B cell (primary cell): ENCODE measurements around the gene UBE2M. TPM values are rescaled to one million over a fixed set of nuclear protein-coding genes. Genes with fewer than 3 reads are reported as not detected.

Experiments
- ATAC-seq: fragments of 200-7000 bp; cut with Tn5 transposase; one replicate; pipeline ENCODE4 v1.10.0; 2021; ENCODE audit warnings: low read depth, mild to moderate bottlenecking, moderate number of reproducible peaks, moderate library complexity
- CTCF ChIA-PET: fragments of 350-600 bp; sonication (Branson Sonifier 250); formaldehyde crosslinking; loops from one replicate; lab custom pipeline; 2021; ENCODE audit warnings: antibody characterized with exemption, inconsistent platforms; lab: Charles Lee
- POLR2A ChIA-PET: fragments of 350-600 bp; sonication (Branson Sonifier 250); formaldehyde crosslinking; loops from one replicate; lab custom pipeline; 2021; ENCODE audit warnings: antibody characterized with exemption; lab: Charles Lee
- DNase-seq: peaks from one replicate; pipeline ENCODE4 v3.0.0; 2013
- H2AFZ ChIP-seq: 2 replicates; pipeline ENCODE4 v1.6.1; 2012; ENCODE audit warnings: mild to moderate bottlenecking, low read depth, low read length; ENCODE audit not compliant: insufficient read depth, poor library complexity, severe bottlenecking
- H3K27ac ChIP-seq, 2 donors: 1 replicate in 1 of 2; 2 replicates in 1 of 2; pipeline ENCODE4 v1.5.1; 2012 to 2013; ENCODE audit warnings: low read length in 2 of 2, mild to moderate bottlenecking in 2 of 2, moderate library complexity in 1 of 2
- H3K27me3 ChIP-seq, 4 experiments: fragments of 200-600 bp in 1 of 4; sonication (generic) in 1 of 4; replicated peaks in 1 of 4; 1 replicate in 2 of 4; 2 replicates in 2 of 4; pipeline versions ENCODE4 v1.6.1 to v1.7.0; 2013 to 2016; ENCODE audit warnings: low read length in 3 of 4, mild to moderate bottlenecking in 2 of 4, mixed read lengths in 1 of 4, moderate library complexity in 1 of 4; ENCODE audit not compliant: insufficient read depth in 4 of 4, control insufficient read depth in 3 of 4; ENCODE audit errors: control extremely low read depth in 1 of 4
- H3K36me3 ChIP-seq, 2 experiments: replicated peaks in 1 of 2; 1 replicate in 1 of 2; 2 replicates in 1 of 2; pipeline versions ENCODE4 v1.6.1 to v1.7.1; 2013; ENCODE audit warnings: low read length in 1 of 2; ENCODE audit not compliant: insufficient read depth in 2 of 2, control insufficient read depth in 1 of 2; ENCODE audit errors: control extremely low read depth in 1 of 2, extremely low read depth in 1 of 2
- H3K4me1 ChIP-seq, 2 donors: fragments of 200-600 bp in 1 of 2; sonication (generic) in 1 of 2; 1 replicate in 1 of 2; 2 replicates in 1 of 2; pipeline versions ENCODE4 v1.5.1 to v1.6.1; 2013 to 2017; ENCODE audit warnings: low read length in 2 of 2; ENCODE audit not compliant: control insufficient read depth in 2 of 2, insufficient read depth in 2 of 2
- H3K4me2 ChIP-seq: replicated peaks from 2 replicates; pipeline ENCODE3; 2012; ENCODE audit warnings: mild to moderate bottlenecking, low read depth, low read length; ENCODE audit not compliant: poor library complexity, severe bottlenecking
- H3K4me3 ChIP-seq, 5 experiments: fragments of 200-600 bp in 1 of 5; sonication (generic) in 1 of 5; 1 replicate in 3 of 5; 2 replicates in 2 of 5; pipeline versions ENCODE4 v1.5.1 to v1.7.0; 2011 to 2016; ENCODE audit warnings: low read length in 4 of 5, mild to moderate bottlenecking in 4 of 5, low read depth in 2 of 5, control low read depth in 1 of 5, moderate library complexity in 1 of 5; ENCODE audit not compliant: insufficient read depth in 1 of 5; ENCODE audit errors: control extremely low read depth in 1 of 5, extremely low read depth in 1 of 5
- H3K79me2 ChIP-seq: fragments of 200-600 bp; sonication (generic); one replicate; pipeline ENCODE4 v1.6.0; 2016; ENCODE audit warnings: low read length; ENCODE audit not compliant: control insufficient read depth, insufficient read depth
- H3K9ac ChIP-seq: fragments of 200-600 bp; sonication (generic); 2 replicates; pipeline ENCODE4 v1.6.1; 2017; ENCODE audit warnings: mild to moderate bottlenecking, low read length, moderate library complexity
- H3K9me3 ChIP-seq, 3 donors: one replicate each; pipeline versions ENCODE4 v1.6.1 to v1.7.1; 2013; ENCODE audit warnings: low read length in 2 of 3; ENCODE audit not compliant: control insufficient read depth in 2 of 3, insufficient read depth in 1 of 3; ENCODE audit errors: control extremely low read depth in 1 of 3
- H4K20me1 ChIP-seq: 2 replicates; pipeline ENCODE4 v1.6.0; 2012; ENCODE audit warnings: mild to moderate bottlenecking, low read length; ENCODE audit not compliant: insufficient read depth, control insufficient read depth, poor library complexity, severe bottlenecking
- H3K27ac Mint-ChIP-seq: one replicate; pipeline ENCODE4 v1.8.0; 2021; ENCODE audit warnings: mixed read lengths
- H3K27me3 Mint-ChIP-seq: one replicate; pipeline ENCODE4 v1.8.0; 2021; ENCODE audit warnings: mixed read lengths
- H3K4me1 Mint-ChIP-seq: one replicate; pipeline ENCODE4 v1.8.0; 2021; ENCODE audit warnings: mixed read lengths
- H3K4me3 Mint-ChIP-seq: one replicate; pipeline ENCODE4 v1.8.0; 2021; ENCODE audit warnings: mixed read lengths
- H3K9me3 Mint-ChIP-seq: one replicate; pipeline ENCODE4 v1.8.0; 2022; ENCODE audit warnings: mixed read lengths; ENCODE audit not compliant: insufficient read depth
- EZH2 ChIP-seq: IDR thresholded peaks from 2 replicates; pipeline ENCODE4 v1.6.1; 2012; ENCODE audit warnings: borderline replicate concordance, low read depth, mild to moderate bottlenecking, moderate library complexity, low read length; ENCODE audit not compliant: insufficient read depth, poor library complexity, severe bottlenecking
- WGBS: methylation state at CpG from one replicate; pipeline ENCODE4 v1.1.5; 2013; ENCODE audit warnings: missing lambda C conversion rate; ENCODE audit not compliant: insufficient coverage; 5-methylcytosine and 5-hydroxymethylcytosine counted together
- intact Hi-C: fragments of 100-400 bp; cut with micrococcal nuclease; formaldehyde crosslinking; loops from one replicate; pipeline ENCODE4 v1.10.0; 2022
- polyA plus RNA-seq: library from polyadenylated mRNA; depleted of rRNA; stranded (reverse); fragments of >200 nt; gene quantifications from 2 replicates; pipeline ENCODE4 v1.2.3, GENCODE V29; 2012
- total RNA-seq, 2 donors: library from RNA; stranded (reverse); fragments of 120-200 nt in 1 of 2; gene quantifications; 1 replicate in 1 of 2; 2 replicates in 1 of 2; pipeline versions ENCODE4 v1.2.3 to v1.2.4, GENCODE V29; 2013 to 2022
- TF ChIP-seq, protein P1 (sequence below): fragments of 200-600 bp; IDR thresholded peaks from one replicate; pipeline ENCODE4 v1.8.0; 2022; ENCODE audit warnings: antibody characterized with exemption, mild to moderate bottlenecking

Gene UBE2M
- total and polyA plus RNA-seq, 2 donors (not counting 1 experiment from before 2014, with no cell fraction given), result 62.5 to 66.1 TPM

DNA sequence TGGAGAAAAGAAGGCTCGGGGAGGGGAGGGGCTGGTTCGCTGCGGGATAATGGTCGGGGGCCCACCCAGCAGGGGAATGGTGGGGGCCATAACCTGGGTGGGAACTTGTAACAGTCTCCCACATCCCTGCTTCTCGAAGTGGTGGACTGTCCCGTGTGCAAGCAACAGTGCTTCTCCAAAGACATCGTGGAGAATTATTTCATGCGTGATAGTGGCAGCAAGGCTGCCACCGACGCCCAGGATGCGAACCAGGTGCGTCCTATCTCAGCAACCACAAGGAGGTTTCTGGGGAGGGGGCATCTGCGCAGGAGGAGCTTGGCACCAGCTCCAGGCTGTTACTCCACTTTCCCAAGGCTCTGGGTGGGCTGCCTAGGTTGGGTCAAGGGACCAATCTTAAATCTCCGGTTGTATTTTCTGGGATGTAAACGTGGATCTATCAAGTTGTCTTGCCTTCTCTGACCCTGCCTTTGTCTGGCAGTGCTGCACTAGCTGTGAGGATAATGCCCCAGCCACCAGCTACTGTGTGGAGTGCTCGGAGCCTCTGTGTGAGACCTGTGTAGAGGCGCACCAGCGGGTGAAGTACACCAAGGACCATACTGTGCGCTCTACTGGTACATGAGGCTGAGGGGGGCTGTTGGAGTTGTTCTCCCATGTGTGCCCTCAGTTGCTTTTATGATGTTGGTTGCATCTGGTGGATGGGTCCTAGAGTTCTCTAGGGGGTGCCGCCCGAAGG, 13.0 kb downstream of the UBE2M start:
- Histone ChIP-seq H3K9me3 (no peaks in the 10 kb centered on the region), H4K20me1 (peaks cover 58% of the 10 kb centered on the region), H3K27me3 (peaks cover 0 to 7% (median 0%) of the 10 kb centered on the region in 4 experiments), H2AFZ (no peak overlapping the region), H3K27ac (peak overlapping the region in 1 of 2 donors; percentile 52), H3K36me3 (peaks cover 0 to 49% of the 10 kb centered on the region in 2 experiments), H3K79me2 (peaks cover 49% of the 10 kb centered on the region), H3K4me2 (peak overlapping the region; percentile 96), H3K9ac (peak overlapping the region; percentile 71), H3K4me1 (peaks cover 17 to 31% of the 10 kb centered on the region in 2 donors), H3K4me3 (peak overlapping the region; percentile 64 to 86 (median 70))
- Mint-ChIP-seq H3K27me3 (peaks cover 8% of the 10 kb centered on the region), H3K27ac (peak overlapping the region; percentile 90), H3K4me3 (peak overlapping the region; percentile 92), H3K4me1 (peaks cover 27% of the 10 kb centered on the region), H3K9me3 (no peaks in the 10 kb centered on the region)
- no peak for TF ChIP-seq EZH2
- TF ChIP-seq, protein P1, sequence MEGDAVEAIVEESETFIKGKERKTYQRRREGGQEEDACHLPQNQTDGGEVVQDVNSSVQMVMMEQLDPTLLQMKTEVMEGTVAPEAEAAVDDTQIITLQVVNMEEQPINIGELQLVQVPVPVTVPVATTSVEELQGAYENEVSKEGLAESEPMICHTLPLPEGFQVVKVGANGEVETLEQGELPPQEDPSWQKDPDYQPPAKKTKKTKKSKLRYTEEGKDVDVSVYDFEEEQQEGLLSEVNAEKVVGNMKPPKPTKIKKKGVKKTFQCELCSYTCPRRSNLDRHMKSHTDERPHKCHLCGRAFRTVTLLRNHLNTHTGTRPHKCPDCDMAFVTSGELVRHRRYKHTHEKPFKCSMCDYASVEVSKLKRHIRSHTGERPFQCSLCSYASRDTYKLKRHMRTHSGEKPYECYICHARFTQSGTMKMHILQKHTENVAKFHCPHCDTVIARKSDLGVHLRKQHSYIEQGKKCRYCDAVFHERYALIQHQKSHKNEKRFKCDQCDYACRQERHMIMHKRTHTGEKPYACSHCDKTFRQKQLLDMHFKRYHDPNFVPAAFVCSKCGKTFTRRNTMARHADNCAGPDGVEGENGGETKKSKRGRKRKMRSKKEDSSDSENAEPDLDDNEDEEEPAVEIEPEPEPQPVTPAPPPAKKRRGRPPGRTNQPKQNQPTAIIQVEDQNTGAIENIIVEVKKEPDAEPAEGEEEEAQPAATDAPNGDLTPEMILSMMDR, result no peak
- ChIA-PET POLR2A (interaction anchor here (0.5 to 3.4 kb wide), 3 partner anchors 9 to 40 kb away, joined by 3 to 30 read pairs (median 29); partner anchors contain the start of genes CHMP2A and ZBTB45), CTCF (interaction anchor here (0.8 to 3.1 kb wide), 3 partner anchors 9 to 25 kb away, joined by 3 to 24 read pairs (median 13); partner anchors contain the start of genes CHMP2A and ZBTB45)
- WGBS, result 10% methylated on average over 21 of the region's 21 CpGs
- DNase-seq (no peak), ATAC-seq (no peak)
- intact Hi-C loops, result loop anchor here (2.0 kb wide), 1 partner anchor 79 kb away; the partner anchor contains the start of gene ZNF324
